Astrocyte (in vitro differentiated cells and primary cell): ENCODE measurements around the gene PTPRT.

Experiments
- CTCF ChIP-seq: IDR thresholded peaks from 2 replicates; pipeline ENCODE4 v1.5.1; 2011; ENCODE audit warnings: low read depth, mild to moderate bottlenecking, inconsistent platforms, low read length, moderate library complexity; ENCODE audit not compliant: insufficient read depth
- EZH2 ChIP-seq: IDR thresholded peaks from 2 replicates; pipeline ENCODE4 v1.6.1; 2012; ENCODE audit warnings: mild to moderate bottlenecking, low read length, inconsistent platforms; ENCODE audit not compliant: insufficient read depth

- TF ChIP-seq EZH2: no peak
- no peak for TF ChIP-seq CTCF
Measured at GRCh38 chr20:42041000-42041565, 1148.6 kb downstream of the PTPRT start.
